Muscle layer of duodenum (tissue), 2 donors: ENCODE measurements around the gene RBM44.
"Not testable (repeated sequence)": the region's sequence is repeated elsewhere in the genome, so short reads cannot be mapped to it uniquely, and the experiment has no call there.

Experiments
- H3K27ac ChIP-seq: one replicate; pipeline ENCODE4 v1.7.0; 2013; ENCODE audit warnings: mild to moderate bottlenecking, low read length
- H3K27me3 ChIP-seq: one replicate; pipeline ENCODE4 v1.7.0; 2013; ENCODE audit warnings: low read depth, mild to moderate bottlenecking, control low read depth, low read length
- H3K36me3 ChIP-seq, 2 donors: one replicate each; pipeline ENCODE4 v1.7.0; 2013; ENCODE audit warnings: low read length in 2 of 2, control low read depth in 1 of 2, mild to moderate bottlenecking in 1 of 2; ENCODE audit not compliant: insufficient read depth in 2 of 2, control insufficient read depth in 1 of 2
- H3K4me1 ChIP-seq, 2 donors: one replicate each; pipeline ENCODE4 v1.7.0; 2013; ENCODE audit warnings: low read length in 2 of 2, mild to moderate bottlenecking in 2 of 2, control low read depth in 1 of 2, moderate library complexity in 1 of 2; ENCODE audit not compliant: insufficient read depth in 2 of 2, control insufficient read depth in 1 of 2
- H3K4me3 ChIP-seq, 2 donors: one replicate each; pipeline ENCODE4 v1.7.0; 2013; ENCODE audit warnings: low read length in 2 of 2, low read depth in 1 of 2, mild to moderate bottlenecking in 1 of 2
- H3K9me3 ChIP-seq, 2 donors: one replicate each; pipeline ENCODE4 v1.7.0; 2013; ENCODE audit warnings: low read length in 2 of 2, control low read depth in 1 of 2, mild to moderate bottlenecking in 1 of 2; ENCODE audit not compliant: control insufficient read depth in 1 of 2
- donor health status: healthy.

RBM44 gene

DNA sequence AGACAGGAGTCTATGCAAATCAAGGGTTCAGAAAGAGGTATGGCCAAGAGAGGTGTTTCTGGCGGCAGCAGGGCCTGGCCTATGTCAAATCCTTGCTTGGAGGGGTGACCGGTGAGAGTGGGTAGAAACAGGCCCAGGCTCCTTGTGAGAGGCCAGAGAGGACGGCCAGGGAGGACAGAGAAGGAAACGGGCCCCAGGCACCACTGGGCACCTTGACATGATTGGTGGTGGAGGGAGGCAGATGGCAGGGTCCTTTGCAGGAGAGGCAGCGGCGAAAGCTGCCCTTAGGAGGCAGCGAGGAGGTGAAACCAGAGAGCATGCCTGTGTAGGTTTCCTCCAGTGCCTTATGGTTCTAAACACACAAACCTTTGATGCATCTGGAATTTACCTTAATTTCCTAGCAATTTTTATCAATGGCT, 67.1 kb downstream of the RBM44 start:
- no peaks in the 10 kb centered on the region for H3K9me3 ChIP-seq
- H3K4me3 ChIP-seq, result peak overlapping the region in 1 of 2 donors; percentile 21
- H3K4me1 ChIP-seq, result peaks cover 13 to 25% of the 10 kb centered on the region in 2 donors
- H3K36me3 ChIP-seq, result no peaks in the 10 kb centered on the region
- peak overlapping the region; percentile 90 for H3K27ac ChIP-seq
- no peaks in the 10 kb centered on the region for H3K27me3 ChIP-seq

GRCh38 chr2:237866101-237866621, 67.6 kb downstream of the RBM44 start:
- no peaks in the 10 kb centered on the region for H3K27me3 ChIP-seq
- no peaks in the 10 kb centered on the region for H3K36me3 ChIP-seq
- H3K9me3 ChIP-seq, result no peaks in the 10 kb centered on the region
- H3K4me3 ChIP-seq, result peak overlapping the region in 1 of 2 donors; percentile 21
- peaks cover 13 to 25% of the 10 kb centered on the region in 2 donors for H3K4me1 ChIP-seq
- peak overlapping the region; percentile 90 for H3K27ac ChIP-seq

DNA sequence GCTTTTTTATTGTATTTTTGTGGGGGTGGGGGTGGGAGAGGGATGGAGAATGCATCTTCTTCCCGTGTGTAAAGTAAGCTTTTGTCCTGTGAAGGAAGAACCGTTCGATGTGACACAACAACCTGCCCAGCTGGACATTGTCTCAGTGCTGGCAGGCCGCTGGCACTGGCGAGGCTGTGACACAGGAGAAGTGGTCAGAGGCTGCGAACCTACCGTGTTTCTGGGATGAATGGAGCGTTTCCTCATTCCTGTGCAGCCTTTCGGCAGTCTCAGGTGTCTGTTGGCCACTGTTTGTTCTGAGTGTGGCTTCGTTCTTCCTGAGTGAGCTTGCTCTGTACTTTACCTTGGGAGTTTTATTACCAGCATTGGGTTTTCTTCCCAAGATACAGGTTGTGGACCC, 68.9 kb downstream of the RBM44 start:
- H3K9me3 ChIP-seq, result no peaks in the 10 kb centered on the region
- peaks cover 13 to 25% of the 10 kb centered on the region in 2 donors for H3K4me1 ChIP-seq
- H3K36me3 ChIP-seq, result no peaks in the 10 kb centered on the region
- H3K4me3 ChIP-seq, result no peak overlapping the region
- H3K27me3 ChIP-seq, result no peaks in the 10 kb centered on the region
- peak overlapping the region; percentile 20 for H3K27ac ChIP-seq

- not testable (repeated sequence) for H3K27me3 ChIP-seq, H3K4me3 ChIP-seq, H3K36me3 ChIP-seq, H3K9me3 ChIP-seq
- Histone ChIP-seq H3K4me1 (peaks cover 12 to 29% of the 10 kb centered on the region in 2 donors), H3K27ac (peak overlapping the region; percentile 36)
These were observed 69.5 kb downstream of the RBM44 start for GRCh38 chr2:237868074-237868473.

- no peaks in the 10 kb centered on the region for H3K27me3 ChIP-seq
- H3K27ac ChIP-seq, result peak overlapping the region; percentile 36
- no peak overlapping the region for H3K4me3 ChIP-seq
- peaks cover 7 to 36% of the 10 kb centered on the region in 2 donors for H3K4me1 ChIP-seq
- no peaks in the 10 kb centered on the region for H3K9me3 ChIP-seq
- no peaks in the 10 kb centered on the region for H3K36me3 ChIP-seq
These were observed 70.2 kb downstream of the RBM44 start for GRCh38 chr2:237868631-237869342.

GRCh38 chr2:237869343-237870102, 70.9 kb downstream of the RBM44 start:
- Histone ChIP-seq H3K4me3 (no peak overlapping the region), H3K9me3 (no peaks in the 10 kb centered on the region), H3K27ac (no peak overlapping the region), H3K36me3 (no peaks in the 10 kb centered on the region), H3K27me3 (no peaks in the 10 kb centered on the region), H3K4me1 (peaks cover 3 to 36% of the 10 kb centered on the region in 2 donors)

GRCh38 chr2:237870126-237870525, 71.5 kb downstream of the RBM44 start:
- H3K4me1 ChIP-seq, result peaks cover 0 to 40% of the 10 kb centered on the region in 2 donors
- no peak overlapping the region for H3K27ac ChIP-seq
- H3K27me3 ChIP-seq, result no peaks in the 10 kb centered on the region
- H3K36me3 ChIP-seq, result no peaks in the 10 kb centered on the region
- no peak overlapping the region for H3K4me3 ChIP-seq
- H3K9me3 ChIP-seq, result no peaks in the 10 kb centered on the region

DNA sequence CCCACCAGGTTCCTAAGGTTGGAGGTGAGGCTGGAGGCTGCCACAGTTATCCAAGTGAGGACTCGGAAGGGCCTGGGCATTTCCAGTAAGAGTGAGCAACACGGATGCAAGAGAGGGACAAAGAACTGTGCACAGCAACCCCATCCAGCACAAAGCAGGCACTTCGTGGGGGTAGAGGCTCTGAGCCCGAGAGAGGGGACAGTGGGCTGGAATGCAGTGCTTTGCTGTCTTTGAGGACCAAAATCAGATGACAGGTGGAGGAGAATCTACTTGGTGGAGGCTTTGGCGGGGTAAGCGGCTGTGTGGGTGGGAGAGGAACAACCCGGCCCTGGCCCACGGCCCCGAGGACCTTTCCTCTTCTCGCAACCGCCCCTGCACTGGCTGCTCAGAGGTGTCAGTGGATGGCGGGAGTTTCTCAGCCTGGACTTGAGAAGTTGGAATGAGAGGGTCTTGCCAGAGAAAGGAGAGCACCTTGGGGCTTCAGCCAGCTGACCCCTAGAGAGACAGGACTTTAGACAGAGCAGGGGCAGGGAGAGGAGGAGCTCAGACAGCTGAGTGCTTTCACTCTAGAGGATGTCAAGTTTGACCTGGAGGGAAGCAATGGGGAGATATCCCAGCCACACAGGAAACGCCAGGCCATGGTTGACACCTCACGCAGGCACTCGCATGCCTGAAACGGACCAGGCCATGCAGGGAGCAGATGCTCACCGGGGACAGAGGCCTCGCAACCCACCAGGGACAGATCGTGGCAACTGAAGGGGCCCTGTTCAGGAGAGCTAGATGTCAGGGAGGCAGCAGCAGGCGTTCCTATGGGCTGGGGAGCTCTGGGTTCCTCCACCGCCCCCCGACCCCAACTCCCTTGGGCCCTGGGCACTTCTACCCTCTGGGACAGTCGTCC, 72.4 kb downstream of the RBM44 start:
- no peak overlapping the region for H3K27ac ChIP-seq
- no peak overlapping the region for H3K4me3 ChIP-seq
- no peaks in the 10 kb centered on the region for H3K9me3 ChIP-seq
- H3K4me1 ChIP-seq, result peaks cover 0 to 47% of the 10 kb centered on the region in 2 donors
- H3K36me3 ChIP-seq, result no peaks in the 10 kb centered on the region
- H3K27me3 ChIP-seq, result no peaks in the 10 kb centered on the region

DNA sequence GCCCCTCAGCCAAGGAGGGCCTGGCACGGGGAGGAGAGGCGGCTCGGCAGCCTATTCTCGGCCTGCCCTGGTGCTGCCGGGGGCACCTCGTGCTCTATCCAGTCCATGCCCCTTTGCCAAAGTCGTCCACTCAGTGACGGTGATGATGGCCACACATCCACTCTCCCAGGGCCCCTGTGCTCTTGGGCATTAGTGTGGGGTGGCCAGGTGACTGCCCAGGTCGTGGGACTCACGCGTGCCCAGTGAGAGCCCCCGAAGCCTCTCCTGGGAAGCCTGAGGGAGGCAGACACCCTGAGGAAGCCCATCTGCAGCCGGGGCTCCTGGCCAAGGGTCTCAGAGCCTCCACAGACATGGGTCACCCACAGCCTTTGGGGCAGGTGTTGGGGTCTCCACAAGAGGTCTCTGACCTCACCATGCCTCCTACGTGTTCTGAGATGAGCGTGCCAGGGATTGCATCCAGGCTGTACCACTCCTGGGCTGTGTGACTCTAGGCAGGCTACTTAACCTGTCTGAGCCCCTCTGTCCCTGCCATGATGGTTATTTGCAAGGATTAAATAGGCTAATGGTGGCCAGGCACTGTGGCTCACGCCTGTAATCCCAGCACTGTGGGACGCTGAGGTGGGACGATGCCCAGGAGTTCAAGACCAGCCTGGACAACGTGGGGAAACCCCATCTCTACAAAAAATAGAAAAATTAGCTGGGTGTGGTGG, 73.8 kb downstream of the RBM44 start:
- Histone ChIP-seq H3K27ac (no peak overlapping the region), H3K36me3 (no peaks in the 10 kb centered on the region), H3K9me3 (no peaks in the 10 kb centered on the region), H3K27me3 (no peaks in the 10 kb centered on the region), H3K4me3 (no peak overlapping the region), H3K4me1 (peaks cover 0 to 38% of the 10 kb centered on the region in 2 donors)

GRCh38 chr2:237873421-237873831, 74.8 kb downstream of the RBM44 start:
- H3K27me3 ChIP-seq, result no peaks in the 10 kb centered on the region
- peaks cover 0 to 38% of the 10 kb centered on the region in 2 donors for H3K4me1 ChIP-seq
- peak overlapping the region in 1 of 2 donors; percentile 17 for H3K4me3 ChIP-seq
- H3K27ac ChIP-seq, result peak overlapping the region; percentile 0
- H3K9me3 ChIP-seq, result no peaks in the 10 kb centered on the region
- H3K36me3 ChIP-seq, result no peaks in the 10 kb centered on the region
